SKM-1 (cell line): ENCODE results near the gene TMEM38B.
"Not testable (repeated sequence)": the region's sequence is repeated elsewhere in the genome, so short reads cannot be mapped to it uniquely, and the experiment has no call there.

Source experiments
- DNase-seq: peaks from one replicate; lab custom pipeline; 2025; ENCODE audit not compliant: unreplicated experiment; lab: John Stamatoyannopoulos, UW

The TMEM38B gene

DNA sequence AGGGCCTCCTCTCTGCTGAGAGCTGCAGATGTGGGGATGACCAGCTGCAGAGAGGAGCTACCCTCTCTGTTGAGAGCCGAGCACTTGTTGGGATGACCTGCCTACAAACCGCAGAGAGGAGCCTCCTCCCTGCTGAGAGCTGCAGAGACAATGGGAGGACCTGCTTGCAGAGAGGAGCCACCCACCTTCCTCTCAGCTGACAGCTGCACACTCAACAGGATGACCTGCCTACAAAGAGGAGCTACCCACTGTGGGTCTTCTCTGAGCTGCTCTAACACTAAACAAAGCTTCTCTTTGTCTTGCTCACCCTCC is 19.6 kb downstream of the TMEM38B start:
- DNase-seq = no peak

DNA sequence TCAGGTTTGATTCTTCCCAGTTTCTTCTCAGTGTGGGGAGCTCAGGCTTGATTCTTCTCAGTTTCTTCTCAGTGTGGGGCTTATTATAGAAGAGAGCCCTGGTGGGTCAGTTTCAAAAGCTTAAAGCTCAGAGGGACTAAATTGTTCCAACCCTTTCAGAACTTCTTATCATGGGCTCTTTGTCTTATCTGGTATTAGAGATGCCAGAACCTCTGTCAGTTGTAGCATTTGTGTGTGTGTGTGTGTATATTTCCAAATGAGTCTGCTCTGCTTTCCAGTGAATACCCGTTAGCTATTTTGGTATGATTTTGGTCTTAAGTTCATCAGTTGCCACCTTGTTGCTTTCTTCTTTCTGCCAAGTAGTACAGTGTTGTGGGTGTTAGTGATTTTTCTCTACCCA is 21.8 kb downstream of the TMEM38B start:
- no peak for DNase-seq

DNA sequence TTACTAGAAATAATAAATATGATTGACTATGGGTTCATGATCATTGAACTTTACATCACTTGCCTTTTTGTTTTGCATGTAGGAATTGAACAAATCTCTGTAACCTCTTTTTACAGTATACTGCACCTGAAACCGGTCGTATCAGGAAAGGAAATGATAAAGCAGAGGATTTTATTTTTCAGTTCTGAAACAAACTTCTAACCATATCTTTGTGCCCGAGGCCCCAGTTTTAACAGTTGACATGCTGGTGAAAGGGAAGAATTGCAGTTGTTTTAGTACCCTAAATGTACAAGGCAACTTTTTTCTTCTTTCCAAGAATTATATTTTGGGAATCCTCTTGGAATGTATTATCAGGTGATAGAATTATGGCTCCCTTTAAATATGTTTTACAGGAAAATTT is 27.8 kb downstream of the TMEM38B start:
- no peak for DNase-seq

DNA sequence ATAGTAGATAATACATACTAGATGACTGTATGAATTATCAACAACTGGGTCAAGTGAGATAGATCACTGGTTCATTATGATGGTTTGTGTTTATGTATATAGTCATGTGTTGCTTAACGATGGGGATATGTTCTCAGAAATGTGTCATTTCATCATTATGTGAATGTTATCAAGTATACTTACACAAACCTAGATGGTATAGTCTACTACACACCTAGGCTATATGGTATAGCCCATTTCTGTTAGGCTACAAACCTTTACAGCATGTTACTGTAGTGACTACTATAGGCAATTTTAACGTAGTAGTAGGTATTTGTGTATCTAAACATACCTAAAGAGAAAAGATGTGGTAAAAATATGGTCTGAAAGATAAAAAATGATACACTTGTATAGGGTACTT is 31.0 kb downstream of the TMEM38B start:
- DNase-seq = no peak

DNA sequence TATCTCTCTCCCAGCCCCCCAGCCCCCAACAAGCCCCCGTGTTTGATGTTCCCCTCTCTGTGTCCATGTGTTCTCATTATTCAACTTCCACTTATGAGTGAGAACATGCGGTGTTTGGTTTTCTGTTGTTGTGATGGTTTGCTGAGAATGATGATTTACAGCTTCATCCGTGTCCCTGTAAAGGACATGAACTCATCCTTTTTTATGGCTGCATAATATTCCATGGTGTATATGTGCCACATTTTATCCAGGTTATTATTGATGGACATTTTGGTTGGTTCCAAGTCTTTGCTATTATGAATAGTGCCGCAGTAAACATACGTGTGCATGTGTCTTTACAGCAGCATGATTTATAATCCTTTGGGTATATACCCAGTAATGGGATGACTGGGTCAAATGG is 33.9 kb downstream of the TMEM38B start:
- not testable (repeated sequence) for DNase-seq

DNA sequence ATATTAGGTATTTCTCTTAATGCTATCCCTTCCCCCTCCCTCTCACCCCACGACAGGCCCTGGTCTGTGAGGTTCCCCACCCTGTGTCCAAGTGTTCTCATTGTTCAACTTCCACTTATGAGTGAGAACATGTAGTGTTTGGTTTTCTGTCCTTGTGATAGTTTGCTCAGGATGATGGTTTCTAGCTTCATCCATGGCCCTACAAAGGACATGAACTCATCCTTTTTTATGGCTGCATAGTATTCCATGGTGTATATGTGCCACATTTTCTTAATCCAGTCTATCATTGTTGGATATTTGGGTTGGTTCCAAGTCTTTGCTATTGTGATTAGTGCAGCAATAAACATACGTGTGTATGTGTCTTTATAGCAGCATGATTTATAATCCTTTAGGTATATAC is 37.1 kb downstream of the TMEM38B start:
- DNase-seq = not testable (repeated sequence)

DNA sequence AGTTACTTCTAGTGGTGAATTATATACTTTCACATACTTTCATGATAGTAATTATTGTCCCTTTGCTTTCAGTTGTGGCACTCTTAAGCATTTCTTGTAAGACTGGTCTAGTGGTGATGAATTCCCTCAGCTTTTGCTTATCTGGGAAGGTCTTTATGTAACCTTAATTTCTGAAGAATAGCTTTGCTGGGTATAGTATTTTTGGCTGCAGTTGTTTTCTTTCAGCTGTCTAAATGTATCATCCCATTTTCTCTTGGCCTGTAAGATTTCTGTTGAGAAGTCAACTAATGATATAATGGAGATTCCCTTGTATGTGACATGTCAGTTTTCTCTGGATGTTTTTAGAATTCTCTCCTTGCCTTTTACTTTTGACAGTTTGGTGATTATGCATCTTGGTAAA is 41.0 kb downstream of the TMEM38B start:
- DNase-seq = no peak

DNA sequence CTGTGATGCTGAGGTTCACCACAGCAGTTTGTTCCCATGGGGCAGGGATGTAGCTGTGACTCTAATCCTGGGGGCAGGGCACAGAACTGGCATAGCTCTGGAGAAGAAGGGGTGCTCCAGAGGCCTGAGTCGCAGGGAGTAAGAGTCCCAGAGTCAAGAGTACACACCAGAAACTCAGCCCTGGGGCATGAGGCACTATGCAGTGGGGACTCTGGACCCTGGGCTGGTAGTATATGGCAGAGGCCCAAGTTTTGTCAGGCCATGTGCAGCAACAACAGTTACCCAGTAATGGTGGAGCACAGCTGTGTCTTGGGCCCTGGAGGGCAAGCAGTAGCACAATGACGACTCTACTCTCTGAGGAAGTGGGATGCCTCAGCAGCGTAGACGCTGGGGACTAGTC is 42.9 kb downstream of the TMEM38B start:
- DNase-seq = no peak

DNA sequence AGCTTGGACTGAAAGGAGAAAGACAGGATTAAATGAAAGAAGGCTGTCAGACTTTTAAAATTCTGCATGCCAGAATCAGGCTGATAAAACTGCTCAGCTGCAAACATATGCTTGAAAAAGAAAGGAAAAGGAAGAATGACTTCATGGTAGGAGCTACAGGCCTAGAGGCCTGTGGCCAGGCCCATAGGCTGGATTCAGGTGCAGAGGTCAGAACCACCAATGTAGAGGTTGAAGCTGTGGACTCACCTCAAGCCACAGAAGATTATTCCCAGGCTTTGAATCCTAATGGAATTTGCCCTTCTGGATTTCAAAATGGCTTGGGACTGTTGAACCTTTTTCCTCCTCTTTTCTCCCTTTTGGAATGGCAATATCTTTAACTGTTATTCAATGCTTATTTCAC is 47.7 kb downstream of the TMEM38B start:
- DNase-seq = no peak

DNA sequence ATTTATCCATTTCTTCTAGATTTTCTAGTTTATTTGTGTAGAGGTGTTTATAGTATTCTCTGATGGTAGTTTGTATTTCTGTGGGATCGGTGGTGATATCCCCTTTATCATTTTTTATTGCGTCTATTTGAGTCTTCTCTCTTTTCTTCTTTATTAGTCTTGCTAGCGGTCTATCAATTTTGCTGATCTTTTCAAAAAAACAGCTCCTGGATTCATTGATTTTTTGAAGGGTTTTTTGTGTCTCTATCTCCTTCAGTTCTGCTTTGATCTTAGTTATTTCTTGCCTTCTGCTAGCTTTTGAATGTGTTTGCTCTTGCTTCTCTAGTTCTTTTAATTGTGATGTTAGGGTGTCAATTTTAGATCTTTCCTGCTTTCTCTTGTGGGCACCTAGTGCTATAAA is 53.0 kb downstream of the TMEM38B start:
- DNase-seq = not testable (repeated sequence)

DNA sequence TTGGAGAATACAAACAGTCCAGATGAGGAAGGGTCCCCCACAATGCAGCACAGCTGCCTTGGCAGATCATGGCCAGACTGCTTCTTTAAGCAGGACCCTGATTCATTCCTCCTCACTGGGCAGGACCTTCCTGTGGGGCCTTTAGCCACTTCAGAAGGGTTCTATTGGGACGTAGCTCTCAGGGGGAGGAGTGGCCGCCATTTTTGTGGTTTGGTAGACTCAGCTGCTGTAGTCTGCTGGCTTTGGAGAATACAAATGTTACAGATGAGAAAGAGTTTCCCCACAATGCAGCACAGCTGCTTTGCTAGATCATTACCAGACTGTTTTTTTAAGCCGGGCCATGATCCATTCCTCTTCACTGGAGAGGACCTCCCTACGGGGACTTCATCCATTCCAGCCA is 57.4 kb downstream of the TMEM38B start:
- DNase-seq = no peak

DNA sequence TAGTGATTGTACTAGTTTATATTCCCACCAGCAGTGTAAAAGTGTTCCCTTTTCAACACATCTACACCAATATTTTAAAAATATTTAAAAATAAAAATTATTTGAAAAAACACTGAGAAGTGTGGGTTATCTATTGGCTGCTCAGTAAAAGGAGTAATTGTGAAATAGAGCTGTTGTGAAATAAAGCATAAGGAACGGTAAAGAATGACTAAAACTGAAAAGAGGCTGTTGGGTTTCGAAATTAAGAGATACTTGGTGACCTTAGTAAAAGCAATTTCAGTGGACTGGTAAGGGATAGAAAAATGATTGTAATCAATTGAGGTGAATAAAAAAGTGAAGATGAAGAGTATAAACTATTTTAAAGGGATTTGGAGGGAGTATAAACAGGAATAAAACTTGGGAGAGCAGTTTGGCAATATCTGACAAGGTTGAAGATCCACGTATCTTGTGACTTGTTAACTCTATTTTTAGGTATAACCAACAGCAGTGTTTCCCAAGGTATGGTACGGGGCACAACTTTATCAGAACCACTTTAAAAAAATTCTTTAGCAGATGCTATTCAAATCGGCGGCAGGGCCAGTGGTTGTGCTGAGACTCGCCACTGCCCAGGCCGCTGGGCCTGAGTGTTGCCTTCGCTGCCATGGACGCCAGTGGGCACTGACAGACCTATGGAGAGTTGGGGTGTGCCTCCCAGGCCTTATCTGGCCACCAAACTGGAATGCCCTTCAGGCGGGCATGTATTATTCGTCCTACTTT is 63.3 kb downstream of the TMEM38B start:
- DNase-seq = peak; percentile 7

DNA sequence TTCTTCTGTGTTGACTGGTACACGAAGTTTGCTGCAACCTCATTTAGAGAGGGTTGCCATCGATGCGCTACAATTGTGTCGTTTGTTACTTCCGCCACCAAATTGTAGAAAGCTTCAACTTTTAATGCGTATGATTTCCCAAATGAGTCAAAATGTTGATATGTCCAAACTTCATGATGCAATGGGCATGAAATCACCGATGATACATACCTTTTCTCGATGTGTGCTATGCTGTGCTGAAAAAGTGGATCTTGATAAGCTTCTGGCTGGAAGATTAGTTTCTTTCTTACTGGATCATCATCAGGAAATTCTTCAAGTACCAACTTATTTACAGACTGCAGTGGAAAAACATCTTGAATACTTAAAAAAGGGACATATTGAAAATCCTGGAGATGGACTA is 65.7 kb downstream of the TMEM38B start:
- no peak for DNase-seq

DNA sequence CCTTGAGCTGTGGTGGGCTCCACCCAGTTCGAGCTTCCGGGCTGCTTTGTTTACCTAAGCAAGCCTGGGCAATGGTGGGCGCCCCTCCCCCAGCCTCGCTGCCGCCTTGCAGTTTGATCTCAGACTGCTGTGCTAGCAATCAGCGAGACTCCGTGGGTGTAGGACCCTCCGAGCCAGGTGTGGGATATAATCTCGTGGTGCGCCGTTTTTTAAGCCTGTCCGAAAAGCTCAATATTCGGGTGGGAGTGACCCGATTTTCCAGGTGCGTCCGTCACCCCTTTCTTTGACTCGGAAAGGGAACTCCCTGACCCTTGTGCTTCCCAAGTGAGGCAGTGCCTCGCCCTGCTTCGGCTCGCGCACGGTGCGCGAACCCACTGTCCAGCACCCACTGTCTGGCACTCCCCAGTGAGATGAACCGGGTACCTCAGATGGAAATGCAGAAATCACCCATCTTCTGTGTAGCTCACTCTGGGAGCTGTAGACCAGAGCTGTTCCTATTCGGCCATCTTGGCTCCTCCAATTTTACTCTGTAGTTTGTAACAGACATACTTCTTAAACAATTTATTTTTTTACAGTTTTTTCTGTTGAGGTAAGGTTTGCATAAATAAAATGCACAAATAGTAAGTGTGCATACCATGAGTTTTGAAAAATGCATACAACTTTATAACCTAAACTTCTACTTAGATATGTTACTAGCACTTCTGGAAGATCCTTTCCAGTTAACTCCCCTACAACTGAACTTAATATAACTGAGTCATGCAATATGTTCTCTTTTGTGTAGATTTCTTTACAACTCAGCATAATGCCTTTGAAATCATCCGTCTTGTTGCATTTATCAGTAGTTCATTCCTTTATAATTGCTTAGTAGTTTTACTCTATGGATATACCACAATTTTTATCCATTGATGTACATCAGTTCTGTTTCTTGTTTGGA is 88.5 kb downstream of the TMEM38B start:
- not testable (repeated sequence) for DNase-seq

DNA sequence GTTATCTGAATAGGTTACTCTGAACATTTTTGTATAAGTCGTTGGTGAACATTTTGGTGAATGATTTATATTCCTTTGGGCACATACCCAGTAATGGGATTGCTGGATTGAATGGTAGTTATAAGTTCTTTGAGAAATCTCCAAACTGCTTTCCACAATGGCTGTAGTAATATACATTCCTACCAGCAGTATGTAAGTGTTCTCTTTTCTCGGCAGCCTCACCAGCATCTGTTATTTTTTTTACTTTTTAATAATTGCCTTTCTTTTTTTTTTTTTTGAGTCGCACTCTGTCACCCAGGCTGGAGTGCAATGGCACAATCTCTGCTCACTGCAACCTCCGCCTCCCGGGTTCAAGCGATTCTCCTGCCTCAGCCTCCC is 89.1 kb downstream of the TMEM38B start:
- not testable (repeated sequence) for DNase-seq

DNA sequence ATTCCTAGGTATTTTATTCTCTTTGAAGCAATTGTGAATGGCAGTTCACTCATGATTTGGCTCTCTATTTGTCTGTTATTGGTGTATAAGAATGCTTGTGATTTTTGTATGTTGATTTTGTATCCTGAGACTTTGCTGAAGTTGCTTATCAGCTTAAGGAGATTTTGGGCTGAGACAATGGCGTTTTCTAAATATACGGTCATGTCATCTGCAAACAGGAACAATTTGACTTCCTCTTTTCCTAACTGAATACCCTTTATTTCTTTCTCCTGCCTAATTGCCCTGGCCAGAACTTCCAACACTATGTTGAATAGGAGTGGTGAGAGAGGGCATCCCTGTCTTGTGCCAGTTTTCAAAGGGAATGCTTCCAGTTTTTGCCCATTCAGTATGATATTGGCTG is 92.5 kb downstream of the TMEM38B start:
- not testable (repeated sequence) for DNase-seq

DNA sequence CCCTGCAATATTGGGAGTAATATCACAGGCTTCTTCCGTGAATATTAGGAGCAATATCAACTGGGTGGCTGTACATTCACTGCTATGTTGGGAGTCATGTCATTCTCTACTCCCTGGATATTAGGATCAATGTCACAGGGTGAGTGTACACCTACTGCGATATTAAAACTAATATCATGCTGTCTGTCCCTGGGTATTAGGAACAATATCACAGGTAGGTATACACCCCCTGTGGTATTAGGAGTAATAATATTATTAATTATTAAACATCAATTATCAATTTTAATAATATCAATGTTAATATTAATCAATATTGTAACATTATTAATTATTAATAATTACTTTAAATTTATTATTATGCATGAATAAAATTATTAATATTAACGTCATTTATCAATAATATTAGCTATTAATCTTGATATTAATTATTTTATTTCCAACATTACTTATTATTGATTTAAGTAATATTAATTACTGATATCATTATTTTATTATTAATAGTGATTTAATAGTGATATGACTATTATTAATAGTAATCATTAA is 121.9 kb downstream of the TMEM38B start:
- no peak for DNase-seq

DNA sequence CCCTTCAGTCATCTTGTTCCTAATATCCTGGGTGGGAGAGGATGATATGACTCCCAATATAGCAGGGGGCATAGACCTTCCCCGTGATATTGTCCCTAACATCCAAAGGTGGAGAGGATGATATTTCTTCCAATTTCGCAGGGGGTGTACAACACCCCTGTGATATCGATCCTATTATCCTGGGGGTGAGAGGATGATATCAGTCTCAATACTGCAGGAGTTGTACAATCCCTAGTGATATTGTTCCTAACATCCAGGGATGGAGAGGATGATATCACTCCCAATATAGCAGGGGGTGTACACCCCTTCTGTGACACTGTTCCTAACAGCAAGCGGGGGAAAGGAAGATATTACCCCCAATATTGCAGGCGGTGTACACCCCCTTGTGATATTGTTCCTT is 122.6 kb downstream of the TMEM38B start:
- DNase-seq = no peak

DNA sequence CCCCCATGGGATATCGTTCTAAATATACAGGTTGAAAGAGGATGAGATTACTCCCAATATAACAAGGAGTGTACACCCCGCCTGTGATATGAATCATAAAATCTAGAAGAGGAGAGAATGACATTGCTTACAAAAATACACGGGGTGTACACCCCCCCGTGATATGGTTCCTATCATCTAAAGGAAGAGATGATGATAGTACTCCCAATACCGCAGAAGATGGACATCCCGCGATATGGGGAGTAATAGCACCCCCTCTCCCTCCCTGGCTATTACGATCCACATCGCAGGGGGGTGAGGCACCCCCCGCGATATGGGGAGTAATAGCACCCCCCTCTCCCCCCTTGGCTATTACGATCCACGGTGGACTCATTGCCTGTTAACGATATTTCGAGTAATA is 124.6 kb downstream of the TMEM38B start:
- no peak for DNase-seq

DNA sequence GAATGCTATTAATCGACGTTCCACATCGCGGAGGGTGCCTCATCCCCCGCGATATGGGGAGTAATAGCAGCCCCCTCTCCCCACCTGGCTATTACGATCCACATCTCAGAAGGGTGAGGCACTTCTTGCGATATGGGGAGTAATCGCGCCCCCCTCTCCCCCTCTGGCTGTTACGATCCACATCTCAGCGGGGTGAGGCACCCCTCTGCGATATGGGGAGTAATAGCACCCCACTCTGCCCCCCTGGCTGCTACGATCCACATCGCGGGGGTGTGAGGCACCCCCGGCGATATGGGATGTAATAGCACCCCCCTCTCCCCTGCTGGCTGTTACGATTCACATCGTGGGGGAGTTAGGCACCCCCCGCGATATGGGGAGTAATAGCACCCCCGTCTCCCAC is 128.5 kb downstream of the TMEM38B start:
- DNase-seq = no peak
